ENCODE measurements around the gene ARRB1.

GRCh38 chr11:75237050-75237449 is 114.4 kb downstream of the ARRB1 start:
- TF ChIP-seq CTCF (IDR thresholded peaks at IDR 0.05) (no peak), POLR2A (IDR thresholded peaks at IDR 0.05) (no peak)
